ENCODE measurements around the gene DYNAP.

DYNAP gene

DNA sequence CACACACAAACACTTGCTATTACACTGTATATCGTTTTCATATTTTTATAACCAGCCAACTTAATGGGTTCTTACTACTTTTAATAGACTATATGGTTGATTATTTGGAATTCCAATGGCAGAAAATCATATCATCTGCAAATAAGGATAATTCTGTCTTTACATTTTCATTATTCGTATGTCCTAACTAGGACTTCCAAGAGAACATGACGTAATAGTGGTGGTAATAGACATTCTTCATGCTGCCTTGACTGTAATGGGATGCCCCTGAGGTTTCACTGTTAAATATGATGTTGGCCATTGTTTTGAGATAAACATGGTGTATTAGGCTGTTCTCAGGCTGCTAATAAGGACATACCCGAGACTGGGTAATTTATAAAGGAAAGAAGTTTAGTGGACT, 45.2 kb downstream of the DYNAP start:
- DNase-seq (ENCODE audit: low read depth in 2 of 2) = no peak

DNA sequence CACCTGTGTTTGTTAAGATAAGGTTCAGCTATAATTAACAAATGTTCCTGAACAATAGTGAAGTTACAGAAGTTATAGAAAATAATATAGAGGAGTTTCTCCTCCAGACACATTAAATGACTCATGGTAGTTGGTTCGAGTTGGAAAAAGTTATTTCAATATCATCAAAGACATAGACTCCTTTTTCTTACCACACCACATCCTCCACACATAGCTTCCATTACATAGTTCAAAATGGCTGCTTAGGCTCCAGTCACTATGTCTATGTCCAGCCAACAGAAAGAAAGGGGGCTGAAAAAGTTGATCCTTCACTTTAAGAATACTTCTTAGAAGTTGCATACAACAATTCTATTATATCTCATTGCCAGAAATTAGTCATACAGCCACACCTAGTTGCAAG, 50.7 kb downstream of the DYNAP start:
- DNase-seq (ENCODE audit: low read depth in 2 of 2) = no peak

DNA sequence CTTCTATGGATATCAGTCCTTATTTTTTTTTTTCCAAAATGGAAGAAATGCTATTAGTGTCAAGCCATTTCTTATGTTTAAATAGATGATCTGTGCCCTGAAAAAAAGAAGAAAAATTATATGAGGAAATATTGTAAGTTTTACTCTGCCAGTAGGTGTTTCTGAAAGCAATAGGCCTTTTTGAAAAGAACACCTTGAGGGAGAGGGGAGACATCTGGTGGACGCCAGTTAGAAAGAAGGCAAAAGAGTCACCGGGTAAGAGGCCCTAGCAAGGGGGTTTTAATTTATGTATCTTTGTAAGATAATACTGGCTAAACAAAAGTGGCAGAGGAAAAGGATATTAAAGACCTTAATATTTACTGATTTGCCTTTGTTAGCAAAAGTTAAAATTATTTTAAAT, 56.1 kb downstream of the DYNAP start:
- no peak for DNase-seq (ENCODE audit: low read depth in 2 of 2)

All from stimulated activated CD4-positive, alpha-beta T cell treated with anti-CD3 and anti-CD28 coated beads, Interleukin-1b, Interleukin-23, amount 100 ng/mL, for 1 hour (primary cell).